ENCODE measurements around the gene EIF4E.
"Not testable (repeated sequence)": the region's sequence is repeated elsewhere in the genome, so short reads cannot be mapped to it uniquely, and the experiment has no call there.

EIF4E gene

GRCh38 chr4:98880884-98881283 lies 48.0 kb downstream of the EIF4E start:
- not testable (repeated sequence) for DNase-seq (ENCODE audit: extremely low read depth in 1 of 2, low read depth in 1 of 2)

- DNase-seq (ENCODE audit: extremely low read depth in 1 of 2, low read depth in 1 of 2) = no peak
These were observed 49.4 kb downstream of the EIF4E start for GRCh38 chr4:98879515-98879914.

GRCh38 chr4:98873059-98873458 lies 55.9 kb downstream of the EIF4E start:
- DNase-seq (ENCODE audit: extremely low read depth in 1 of 2, low read depth in 1 of 2) = no peak

- DNase-seq (ENCODE audit: extremely low read depth in 1 of 2, low read depth in 1 of 2) = not testable (repeated sequence)
These were observed 56.6 kb downstream of the EIF4E start for GRCh38 chr4:98872120-98872906.

GRCh38 chr4:98867648-98868047 lies 61.3 kb downstream of the EIF4E start:
- DNase-seq (ENCODE audit: extremely low read depth in 1 of 2, low read depth in 1 of 2) = no peak

GRCh38 chr4:98865059-98865458 lies 63.9 kb downstream of the EIF4E start:
- DNase-seq (ENCODE audit: extremely low read depth in 1 of 2, low read depth in 1 of 2) = no peak

GRCh38 chr4:98864560-98864959 lies 64.4 kb downstream of the EIF4E start:
- DNase-seq (ENCODE audit: extremely low read depth in 1 of 2, low read depth in 1 of 2) = peak in 1 of 2 donors; percentile 4

- no peak for DNase-seq (ENCODE audit: extremely low read depth in 1 of 2, low read depth in 1 of 2)
These were observed 66.6 kb downstream of the EIF4E start for GRCh38 chr4:98862371-98862770.

- DNase-seq (ENCODE audit: extremely low read depth in 1 of 2, low read depth in 1 of 2) = no peak
These were observed 67.6 kb downstream of the EIF4E start for GRCh38 chr4:98861100-98861884.

- DNase-seq (ENCODE audit: extremely low read depth in 1 of 2, low read depth in 1 of 2) = no peak
These were observed 77.1 kb downstream of the EIF4E start for GRCh38 chr4:98851806-98852205.

GRCh38 chr4:98850937-98851336 lies 78.0 kb downstream of the EIF4E start:
- DNase-seq (ENCODE audit: extremely low read depth in 1 of 2, low read depth in 1 of 2) = no peak

GRCh38 chr4:98848448-98848847 lies 80.5 kb downstream of the EIF4E start:
- DNase-seq (ENCODE audit: extremely low read depth in 1 of 2, low read depth in 1 of 2) = no peak

- no peak for DNase-seq (ENCODE audit: extremely low read depth in 1 of 2, low read depth in 1 of 2)
These were observed 83.0 kb downstream of the EIF4E start for GRCh38 chr4:98845960-98846359.

- DNase-seq (ENCODE audit: extremely low read depth in 1 of 2, low read depth in 1 of 2) = not testable (repeated sequence)
These were observed 86.0 kb downstream of the EIF4E start for GRCh38 chr4:98842917-98843316.

GRCh38 chr4:98838977-98839618 lies 89.8 kb downstream of the EIF4E start:
- DNase-seq (ENCODE audit: extremely low read depth in 1 of 2, low read depth in 1 of 2) = no peak

- no peak for DNase-seq (ENCODE audit: extremely low read depth in 1 of 2, low read depth in 1 of 2)
These were observed 90.4 kb downstream of the EIF4E start for GRCh38 chr4:98838531-98838930.

GRCh38 chr4:98833384-98833783 lies 95.5 kb downstream of the EIF4E start:
- no peak for DNase-seq (ENCODE audit: extremely low read depth in 1 of 2, low read depth in 1 of 2)

GRCh38 chr4:98831036-98831435 lies 97.9 kb downstream of the EIF4E start:
- DNase-seq (ENCODE audit: extremely low read depth in 1 of 2, low read depth in 1 of 2) = not testable (repeated sequence)
